ENCODE results near the gene RSRC1. TPM values are rescaled to one million over a fixed set of nuclear protein-coding genes. Genes with fewer than 3 reads are reported as not detected.

The RSRC1 gene
- total RNA-seq, 1 donor from 2014 or later: 28.5 TPM

DNA sequence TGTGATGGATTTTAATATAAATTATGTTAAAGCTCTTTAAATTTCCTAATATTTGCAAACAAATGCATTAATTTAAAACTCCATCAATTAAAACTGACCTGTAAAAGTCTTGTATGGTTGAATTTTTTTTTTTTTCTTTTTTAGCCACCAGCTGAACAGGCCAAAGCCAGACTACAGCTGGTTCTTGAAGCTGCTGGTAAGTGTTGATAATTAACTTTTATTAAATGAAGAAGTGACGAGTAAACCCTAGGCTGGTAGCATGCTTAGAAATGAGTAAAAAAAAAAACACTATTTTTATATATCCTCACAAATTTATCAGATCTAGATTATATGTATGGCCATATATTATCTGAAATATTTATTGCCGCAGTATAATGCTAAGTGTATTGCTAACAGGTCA, 244.8 kb downstream of the RSRC1 start:
- no peak for FAIRE-seq
- H3K4me3 ChIP-seq (ENCODE audit: insufficient read depth, low read depth, low read length): no peak overlapping the region

DNA sequence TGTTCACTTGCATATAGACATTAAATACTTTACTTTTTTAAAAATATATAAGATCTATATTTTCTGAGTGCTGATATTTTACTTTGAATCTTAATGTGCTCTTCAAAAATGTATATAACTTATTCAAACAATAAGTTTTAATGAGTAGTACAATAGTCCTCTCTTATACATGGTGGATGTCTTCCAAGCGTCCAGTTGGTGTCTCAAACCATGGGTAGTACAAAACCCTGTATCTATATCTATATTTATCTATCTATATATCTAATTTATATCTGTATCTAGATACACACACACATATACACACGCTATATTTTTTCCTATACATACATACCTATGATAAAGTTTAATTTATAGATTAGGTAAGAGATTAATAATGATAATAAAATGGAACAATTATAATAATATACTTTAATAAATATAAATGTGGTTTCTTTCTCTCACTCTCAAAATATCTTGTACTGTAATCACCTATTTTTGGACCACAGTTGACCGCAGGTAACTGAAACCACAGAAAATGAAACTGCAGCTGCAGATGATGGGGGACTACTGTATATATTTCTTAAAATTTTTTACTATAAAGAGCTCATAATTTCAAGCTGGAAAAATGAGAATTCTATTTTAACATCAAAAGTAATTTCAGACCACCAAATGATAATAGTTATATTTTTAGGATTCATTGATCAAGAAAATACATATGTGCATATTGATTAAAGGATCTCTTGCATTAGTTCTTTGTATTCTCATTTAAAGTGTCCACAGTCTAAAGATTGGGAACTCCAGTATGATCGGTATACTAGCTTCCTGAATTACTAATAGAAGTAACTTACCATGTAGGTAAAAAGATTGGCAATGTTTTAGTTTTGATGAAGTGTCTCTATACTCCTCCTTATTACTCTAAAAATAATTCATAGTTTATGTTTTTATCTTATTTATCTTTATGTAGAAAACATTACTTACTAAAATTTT, 246.0 kb downstream of the RSRC1 start:
- no peak for TF ChIP-seq EZH2 (IDR thresholded peaks at IDR 0.05; ENCODE audit: insufficient read depth, low read length)
- TF ChIP-seq CTCF (IDR thresholded peaks at IDR 0.05; ENCODE audit: insufficient read depth, low read depth, low read length): no peak
- Histone ChIP-seq H3K4me3 (ENCODE audit: insufficient read depth, low read depth, low read length) (no peak overlapping the region), H3K4me1 (ENCODE audit: insufficient read depth, low read length) (no peaks in the 10 kb centered on the region), H3K79me2 (ENCODE audit: insufficient read depth, low read length) (no peaks in the 10 kb centered on the region), H3K27me3 (ENCODE audit: insufficient read depth, low read length) (no peaks in the 10 kb centered on the region), H3K9ac (ENCODE audit: low read length) (no peak overlapping the region), H2AFZ (ENCODE audit: low read depth, low read length) (no peak overlapping the region), H3K27ac (ENCODE audit: low read depth, low read length) (no peak overlapping the region), H3K36me3 (ENCODE audit: insufficient read depth, low read length) (no peaks in the 10 kb centered on the region), H3K9me3 (ENCODE audit: insufficient read depth, low read depth, low read length) (no peaks in the 10 kb centered on the region), H4K20me1 (ENCODE audit: insufficient read depth, low read length) (no peaks in the 10 kb centered on the region), H3K4me2 (ENCODE audit: low read length) (no peak overlapping the region)
- H3K4me1 Mint-ChIP-seq (ENCODE audit: low read depth, unreplicated experiment): no peaks in the 10 kb centered on the region
- FAIRE-seq (no peak), DNase-seq (ENCODE audit: low read depth) (no peak)
- H3K4me3 Mint-ChIP-seq (ENCODE audit: unreplicated experiment): no peak overlapping the region
- H3K36me3 Mint-ChIP-seq (ENCODE audit: low read depth, unreplicated experiment): no peaks in the 10 kb centered on the region
- H3K27ac Mint-ChIP-seq (ENCODE audit: unreplicated experiment): no peak overlapping the region
- no peaks in the 10 kb centered on the region for H3K27me3 Mint-ChIP-seq (ENCODE audit: low read depth, unreplicated experiment)
- H3K9me3 Mint-ChIP-seq (ENCODE audit: unreplicated experiment): no peaks in the 10 kb centered on the region

More for the DNA sequence above, 244.8 kb downstream of the RSRC1 start:
- no peak for DNase-seq (ENCODE audit: low read depth)
- no peaks in the 10 kb centered on the region for H3K4me1 Mint-ChIP-seq (ENCODE audit: low read depth, unreplicated experiment)
- H3K36me3 ChIP-seq (ENCODE audit: insufficient read depth, low read length): no peaks in the 10 kb centered on the region
- no peaks in the 10 kb centered on the region for H3K27me3 ChIP-seq (ENCODE audit: insufficient read depth, low read length)
- H3K9me3 ChIP-seq (ENCODE audit: insufficient read depth, low read depth, low read length): no peaks in the 10 kb centered on the region
- H3K4me2 ChIP-seq (ENCODE audit: low read length): no peak overlapping the region
- H3K36me3 Mint-ChIP-seq (ENCODE audit: low read depth, unreplicated experiment): no peaks in the 10 kb centered on the region
- TF ChIP-seq EZH2 (IDR thresholded peaks at IDR 0.05; ENCODE audit: insufficient read depth, low read length) (no peak), CTCF (IDR thresholded peaks at IDR 0.05; ENCODE audit: insufficient read depth, low read depth, low read length) (no peak)
- H3K79me2 ChIP-seq (ENCODE audit: insufficient read depth, low read length): no peaks in the 10 kb centered on the region
- H3K9ac ChIP-seq (ENCODE audit: low read length): no peak overlapping the region
- H2AFZ ChIP-seq (ENCODE audit: low read depth, low read length): no peak overlapping the region
- H3K27ac Mint-ChIP-seq (ENCODE audit: unreplicated experiment): no peak overlapping the region
- H3K9me3 Mint-ChIP-seq (ENCODE audit: unreplicated experiment): no peaks in the 10 kb centered on the region
- no peaks in the 10 kb centered on the region for H3K4me1 ChIP-seq (ENCODE audit: insufficient read depth, low read length)
- H4K20me1 ChIP-seq (ENCODE audit: insufficient read depth, low read length): no peaks in the 10 kb centered on the region
- no peak overlapping the region for H3K4me3 Mint-ChIP-seq (ENCODE audit: unreplicated experiment)
- no peak overlapping the region for H3K27ac ChIP-seq (ENCODE audit: low read depth, low read length)
- H3K27me3 Mint-ChIP-seq (ENCODE audit: low read depth, unreplicated experiment): no peaks in the 10 kb centered on the region

- Histone ChIP-seq H3K9ac (ENCODE audit: low read length) (no peak overlapping the region), H3K4me3 (ENCODE audit: insufficient read depth, low read depth, low read length) (no peak overlapping the region), H2AFZ (ENCODE audit: low read depth, low read length) (no peak overlapping the region), H3K79me2 (ENCODE audit: insufficient read depth, low read length) (no peaks in the 10 kb centered on the region), H3K4me2 (ENCODE audit: low read length) (no peak overlapping the region), H3K9me3 (ENCODE audit: insufficient read depth, low read depth, low read length) (no peaks in the 10 kb centered on the region), H3K36me3 (ENCODE audit: insufficient read depth, low read length) (no peaks in the 10 kb centered on the region), H4K20me1 (ENCODE audit: insufficient read depth, low read length) (no peaks in the 10 kb centered on the region), H3K27ac (ENCODE audit: low read depth, low read length) (no peak overlapping the region), H3K4me1 (ENCODE audit: insufficient read depth, low read length) (no peaks in the 10 kb centered on the region), H3K27me3 (ENCODE audit: insufficient read depth, low read length) (no peaks in the 10 kb centered on the region)
- DNase-seq (ENCODE audit: low read depth) (no peak), FAIRE-seq (no peak)
- no peaks in the 10 kb centered on the region for H3K4me1 Mint-ChIP-seq (ENCODE audit: low read depth, unreplicated experiment)
- no peaks in the 10 kb centered on the region for H3K27me3 Mint-ChIP-seq (ENCODE audit: low read depth, unreplicated experiment)
- no peak overlapping the region for H3K4me3 Mint-ChIP-seq (ENCODE audit: unreplicated experiment)
- TF ChIP-seq CTCF (IDR thresholded peaks at IDR 0.05; ENCODE audit: insufficient read depth, low read depth, low read length) (no peak), EZH2 (IDR thresholded peaks at IDR 0.05; ENCODE audit: insufficient read depth, low read length) (no peak)
- no peaks in the 10 kb centered on the region for H3K36me3 Mint-ChIP-seq (ENCODE audit: low read depth, unreplicated experiment)
- H3K27ac Mint-ChIP-seq (ENCODE audit: unreplicated experiment): no peak overlapping the region
- H3K9me3 Mint-ChIP-seq (ENCODE audit: unreplicated experiment): no peaks in the 10 kb centered on the region
Observed at GRCh38 chr3:158359339-158359738, 249.4 kb downstream of the RSRC1 start.

All from astrocyte (in vitro differentiated cells and primary cell).